GM23248 (cell line): ENCODE measurements around the gene KLHDC8A.

Source experiments
- EZH2 ChIP-seq: fragments of 200-600 bp; sonication (generic); IDR thresholded peaks from 2 replicates; pipeline ENCODE4 v1.6.1; 2018; ENCODE audit warnings: antibody characterized with exemption, mild to moderate bottlenecking; ENCODE audit not compliant: insufficient read depth, poor library complexity, severe bottlenecking
- EZH2phosphoT487 ChIP-seq: fragments of 200-600 bp; sonication (generic); IDR thresholded peaks from 2 replicates; pipeline ENCODE4 v1.6.1; 2018; ENCODE audit warnings: antibody characterized with exemption, moderate library complexity, mild to moderate bottlenecking, low read depth; ENCODE audit not compliant: insufficient read depth

DNA sequence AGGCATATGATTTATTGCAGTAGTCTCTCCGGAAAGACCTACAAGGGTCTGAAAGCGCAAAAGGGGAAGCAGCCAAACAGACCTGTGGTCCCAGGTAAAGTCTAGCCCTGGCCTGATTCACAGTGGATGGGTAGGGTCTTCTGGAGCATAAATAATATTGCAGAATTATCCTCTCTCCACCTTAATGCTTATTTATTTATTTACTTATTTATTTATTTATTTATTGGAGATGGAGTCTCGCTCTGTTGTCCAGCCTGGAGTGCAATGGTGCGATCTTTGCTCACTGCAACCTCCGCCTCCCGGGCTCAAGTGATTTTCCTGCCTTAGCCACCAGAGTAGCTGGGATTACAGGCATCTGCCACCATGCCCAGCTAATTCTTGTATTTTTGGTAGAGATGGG lies 11.8 kb upstream of the KLHDC8A start:
- TF ChIP-seq EZH2phosphoT487 (no peak), EZH2 (no peak)
